HG02798 (cell line): ENCODE data around the gene VSX2.

Experiments used
- ATAC-seq: cut with Tn5 transposase; IDR thresholded peaks from one replicate; pipeline ENCODE4 v1.9.1; 2021; ENCODE audit warnings: mild to moderate bottlenecking; ENCODE audit not compliant: unreplicated experiment, poor library complexity

The VSX2 gene

DNA sequence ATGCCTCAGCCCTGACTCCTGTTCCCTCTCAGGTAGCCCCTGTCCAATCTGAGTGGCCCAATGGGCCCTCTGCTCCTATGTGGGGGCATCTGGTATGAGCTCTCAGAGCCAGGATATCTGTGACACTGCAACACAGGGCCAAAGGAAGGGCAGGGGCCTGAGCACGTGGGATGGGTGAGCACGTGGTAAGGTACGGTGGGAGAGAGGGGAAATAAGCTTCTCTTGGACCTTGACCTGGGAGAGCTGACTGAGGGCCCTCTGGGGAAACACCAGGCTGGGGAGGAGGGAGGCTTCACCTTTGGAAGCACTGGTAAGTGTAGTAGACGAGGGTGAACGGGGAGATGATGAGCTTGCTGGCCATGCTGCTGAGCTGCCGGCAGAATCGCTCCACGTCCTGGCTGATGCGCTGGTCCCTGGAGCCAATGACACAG, 56.8 kb downstream of the VSX2 start:
- ATAC-seq: no peak

DNA sequence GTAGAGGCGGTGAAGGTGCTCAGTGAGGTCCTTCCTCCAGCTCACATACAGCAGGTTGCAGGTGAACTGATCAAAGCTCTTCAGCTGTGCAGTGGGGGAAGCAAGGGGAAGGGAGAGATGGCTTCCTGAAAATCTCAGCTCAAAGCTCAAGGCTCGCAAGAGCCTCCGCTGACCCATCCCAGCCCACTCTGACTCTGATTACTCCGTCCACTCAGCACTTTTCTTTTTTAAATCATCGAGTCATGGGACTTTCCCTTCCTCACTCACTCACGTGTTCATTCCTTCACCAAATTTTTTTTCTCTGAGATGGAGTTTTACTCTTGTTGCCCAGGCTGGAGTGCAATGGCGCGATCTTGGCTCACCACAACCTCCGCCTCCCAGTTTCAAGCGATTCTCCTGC, 58.7 kb downstream of the VSX2 start:
- ATAC-seq: no peak

DNA sequence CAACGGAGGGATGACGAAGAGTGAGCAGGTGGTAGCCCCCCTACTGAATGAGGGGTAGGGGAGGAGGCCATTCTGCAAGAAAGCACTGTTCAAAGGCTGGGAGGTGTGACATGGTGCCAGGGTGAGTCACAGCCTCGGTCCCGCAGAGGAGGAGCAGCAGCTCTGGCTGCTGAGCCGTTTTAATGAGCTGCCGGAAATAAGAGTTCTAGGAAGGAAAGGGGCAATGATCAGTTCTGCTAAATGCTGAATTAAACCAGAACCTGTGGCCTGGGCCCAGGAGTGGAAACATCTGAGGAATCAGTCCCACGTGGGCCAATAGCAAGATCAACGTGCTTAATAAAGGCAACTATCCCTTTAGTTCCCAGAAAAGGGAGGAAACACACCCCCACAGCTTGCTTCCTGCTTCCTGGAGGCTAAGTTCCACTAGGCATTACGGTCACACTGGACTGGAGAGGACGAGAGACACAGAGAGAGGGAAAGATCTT, 59.9 kb downstream of the VSX2 start:
- ATAC-seq: no peak

DNA sequence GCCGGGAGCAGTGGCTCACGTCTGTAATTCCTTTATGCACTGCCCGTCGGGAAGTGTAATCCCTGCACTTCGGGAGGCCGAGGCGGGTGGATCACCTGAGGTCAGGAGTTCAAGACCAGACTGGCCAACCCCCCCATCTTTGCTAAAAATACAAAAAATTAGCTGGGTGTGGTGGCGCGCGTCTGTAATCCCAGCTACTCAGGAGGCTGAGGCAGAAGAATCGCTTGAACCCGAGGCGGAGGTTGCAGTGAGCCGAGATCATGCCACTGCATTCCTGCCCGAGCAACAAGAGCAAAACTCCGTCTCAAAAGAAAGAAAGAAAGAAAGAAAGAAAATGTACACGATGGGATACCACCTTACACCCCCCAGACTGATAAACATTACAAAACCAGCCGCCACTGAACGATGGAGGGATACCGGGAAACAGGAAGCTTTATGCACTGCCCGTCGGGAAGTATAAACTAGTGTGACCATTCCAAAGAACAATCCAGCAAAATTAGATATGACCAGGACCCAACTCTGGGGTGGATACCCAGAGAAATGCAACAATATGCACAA, 62.4 kb downstream of the VSX2 start:
- ATAC-seq: no peak

DNA sequence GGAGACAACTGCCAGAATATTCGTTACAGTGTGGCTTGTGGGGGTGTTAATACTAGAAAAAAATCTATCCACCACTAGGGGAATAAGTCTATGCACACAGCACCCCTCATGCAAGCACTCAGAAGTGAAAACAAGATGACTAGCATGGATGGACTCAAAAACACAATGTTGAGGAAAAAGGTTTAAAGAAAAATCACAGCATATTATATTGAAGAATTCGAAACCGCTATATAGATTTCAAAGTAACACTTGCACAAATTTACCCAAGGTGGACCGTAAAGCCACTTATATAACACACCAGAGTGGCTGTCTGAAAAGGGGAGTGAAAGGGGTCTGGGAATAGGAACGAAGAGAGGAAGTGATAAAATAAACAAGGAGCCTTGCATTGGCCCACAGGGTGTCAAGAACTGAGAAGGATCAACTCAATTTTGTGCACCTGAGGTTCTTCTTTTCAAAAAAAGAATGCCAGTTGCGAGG, 62.9 kb downstream of the VSX2 start:
- ATAC-seq: no peak

DNA sequence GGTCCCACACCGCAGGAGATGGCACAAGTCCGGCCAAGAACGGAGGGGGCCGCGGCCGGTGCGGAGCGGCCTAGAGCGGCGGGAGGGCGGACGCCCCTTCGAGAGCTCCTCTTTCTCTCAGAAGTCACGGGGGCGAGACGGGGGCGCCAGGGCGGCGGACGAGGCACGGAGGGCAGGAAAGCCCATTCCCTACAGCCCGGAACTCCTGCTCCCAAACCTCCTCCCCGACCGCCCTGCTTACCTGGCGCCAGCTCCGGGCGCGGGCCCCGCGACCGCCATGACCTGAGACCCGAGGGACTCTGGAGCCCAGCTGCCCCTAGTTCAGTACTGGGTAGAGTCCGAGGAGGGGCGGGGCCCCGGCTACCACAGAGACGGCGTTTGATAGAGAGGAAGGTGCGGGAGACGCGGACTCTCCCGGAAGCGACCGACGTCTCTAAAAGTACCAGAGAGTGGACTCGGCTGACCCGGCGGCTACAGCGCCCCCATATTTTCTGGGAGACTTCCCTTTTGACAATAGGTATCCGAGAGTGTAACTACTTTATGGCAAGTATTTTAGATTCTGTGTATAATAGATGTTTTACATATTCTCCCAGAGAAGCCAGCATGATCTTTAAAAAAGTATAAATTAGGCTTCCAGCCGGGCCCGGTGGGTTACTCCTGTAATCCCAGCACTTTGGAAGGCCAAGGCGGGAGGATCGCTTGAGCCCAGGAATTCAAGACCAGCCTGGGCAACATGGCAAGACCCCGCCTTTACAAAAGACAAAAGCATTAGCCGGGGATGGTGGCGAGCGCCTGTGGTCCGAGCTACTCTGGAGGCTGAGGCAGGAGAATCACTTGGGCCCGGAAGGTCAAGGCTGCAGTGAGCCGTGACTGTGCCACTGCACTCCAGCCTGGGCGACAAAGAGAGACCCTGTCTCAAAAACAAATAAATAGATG, 63.7 kb downstream of the VSX2 start, which contains the start of gene ABCD4:
Gene ABCD4, minus strand, starts transcription at position 301 of the 936 bp plus-strand sequence. Its CDS starts 22 bp downstream, at position 279.
- ATAC-seq: peak; percentile 99

DNA sequence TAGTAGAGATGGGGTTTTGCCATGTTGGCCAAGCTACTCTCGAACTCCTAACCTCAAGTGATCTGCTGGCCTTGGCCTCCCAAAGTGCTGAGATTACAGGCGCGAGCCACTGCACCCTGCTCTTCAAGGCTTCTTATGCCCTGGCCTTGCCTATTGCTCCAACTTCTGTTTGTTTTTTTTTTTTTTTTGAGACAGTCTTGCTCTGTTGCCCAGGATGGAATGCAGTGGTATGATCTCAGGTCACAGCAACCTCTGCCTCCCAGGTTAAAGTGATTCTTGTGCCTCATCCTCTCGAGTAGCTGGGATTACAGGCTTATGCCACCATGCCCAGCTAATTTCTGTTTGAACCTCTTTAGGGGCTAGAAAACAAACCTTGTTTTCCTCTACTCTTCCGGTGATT, 69.4 kb downstream of the VSX2 start:
- no peak for ATAC-seq

DNA sequence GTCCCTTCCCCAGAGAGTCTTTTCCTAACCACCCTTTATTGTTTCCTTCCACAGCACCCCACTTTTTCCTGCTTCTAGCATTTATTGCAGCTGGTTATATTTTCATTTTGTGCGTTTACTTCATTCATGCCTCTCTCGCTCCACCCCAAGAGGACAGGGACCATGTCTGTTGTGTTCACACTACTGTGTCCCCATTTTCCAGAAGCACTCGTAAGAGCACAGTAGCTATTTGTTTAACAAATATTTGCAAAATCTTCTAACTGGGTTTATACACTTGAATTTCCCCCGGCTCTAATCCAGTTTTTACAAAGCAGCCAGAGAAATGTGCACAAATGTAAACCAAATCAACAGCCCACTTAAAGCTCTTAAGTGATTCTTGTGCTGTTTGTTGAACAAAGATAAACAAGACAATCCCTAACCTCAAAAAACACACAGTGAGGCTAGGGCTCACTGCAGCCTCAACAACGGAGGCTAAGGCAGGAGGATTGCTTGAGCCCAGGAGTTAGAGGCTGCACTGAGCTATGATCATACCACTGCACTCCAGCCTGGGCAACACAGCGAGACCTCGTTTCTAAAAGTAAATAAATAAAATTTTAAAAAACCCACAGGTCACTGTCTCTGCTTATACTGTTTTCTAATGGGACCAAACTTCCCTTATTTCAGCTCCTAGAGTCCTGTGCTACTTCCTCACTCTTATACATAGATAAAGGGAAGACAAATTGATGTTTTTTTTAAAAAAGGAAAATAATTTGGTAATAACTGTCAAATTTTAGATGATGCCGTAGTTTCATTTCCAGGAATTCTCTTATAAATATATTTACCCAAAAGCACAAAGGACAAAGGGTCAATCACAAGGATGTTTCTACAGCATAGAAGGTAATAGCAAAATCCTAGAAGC, 70.1 kb downstream of the VSX2 start:
- no peak for ATAC-seq

DNA sequence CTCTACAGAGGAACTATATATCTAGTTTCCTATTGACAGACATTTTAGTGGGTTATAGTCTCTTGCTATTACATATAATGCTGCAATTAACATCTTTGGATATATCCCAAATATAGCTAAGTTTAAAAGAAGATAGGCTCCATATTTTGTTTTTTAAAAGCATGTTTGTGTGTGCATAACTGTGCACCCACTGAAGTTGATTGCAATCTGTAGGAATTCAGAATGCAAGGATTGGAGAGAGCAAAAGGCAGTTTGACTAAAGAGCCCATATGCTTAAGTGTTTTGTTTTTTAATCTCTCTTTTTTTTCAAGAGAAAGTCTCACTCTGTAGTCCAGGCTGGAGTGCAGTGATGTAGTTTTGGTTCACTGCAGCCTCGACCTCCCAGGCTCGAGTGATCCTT, 72.9 kb downstream of the VSX2 start:
- no peak for ATAC-seq
